Endodermal cell (in vitro differentiated cells): ENCODE data around the gene CES4A. TPM values are rescaled to one million over a fixed set of nuclear protein-coding genes. Genes with fewer than 3 reads are reported as not detected.

Source experiments
- DNase-seq: peaks from one replicate; pipeline ENCODE4 v3.0.0-alpha.2; 2017
- H3K27ac ChIP-seq: 2 replicates; pipeline ENCODE4 v1.5.1; 2013; ENCODE audit warnings: mild to moderate bottlenecking, low read depth, low read length, moderate library complexity
- H3K27me3 ChIP-seq: 2 replicates; pipeline ENCODE4 v1.6.1; 2013; ENCODE audit warnings: mild to moderate bottlenecking, low read length, moderate library complexity; ENCODE audit not compliant: insufficient read depth, control insufficient read depth, poor library complexity, severe bottlenecking
- H3K36me3 ChIP-seq: 2 replicates; pipeline ENCODE4 v1.7.0; 2013; ENCODE audit warnings: mild to moderate bottlenecking, low read length, moderate library complexity; ENCODE audit not compliant: control insufficient read depth, insufficient read depth
- H3K4me1 ChIP-seq: one replicate; pipeline ENCODE4 v1.7.0; 2013; ENCODE audit warnings: low read length; ENCODE audit not compliant: control insufficient read depth, insufficient read depth
- H3K4me3 ChIP-seq: 2 replicates; pipeline ENCODE4 v1.5.1; 2013; ENCODE audit warnings: mild to moderate bottlenecking, low read length, moderate library complexity
- H3K9ac ChIP-seq: 2 replicates; pipeline ENCODE4 v1.6.1; 2013; ENCODE audit warnings: mild to moderate bottlenecking, low read length, moderate library complexity; ENCODE audit not compliant: poor library complexity, severe bottlenecking; ENCODE audit errors: extremely low read depth
- H3K9me3 ChIP-seq: 2 replicates; pipeline ENCODE4 v1.6.1; 2013; ENCODE audit warnings: mild to moderate bottlenecking, low read length, moderate library complexity; ENCODE audit not compliant: control insufficient read depth
- H3K27ac Mint-ChIP-seq: 2 replicates; pipeline ENCODE4 v1.8.0; 2020; ENCODE audit warnings: mixed read lengths
- H3K27me3 Mint-ChIP-seq: 2 replicates; pipeline ENCODE4 v1.8.0; 2021; ENCODE audit warnings: mild to moderate bottlenecking, mixed read lengths; ENCODE audit not compliant: insufficient read depth
- H3K36me3 Mint-ChIP-seq: 2 replicates; pipeline ENCODE4 v1.8.0; 2020; ENCODE audit warnings: low read depth, mixed read lengths
- H3K4me1 Mint-ChIP-seq: 2 replicates; pipeline ENCODE4 v1.8.0; 2020; ENCODE audit warnings: mixed read lengths
- H3K4me3 Mint-ChIP-seq: 2 replicates; pipeline ENCODE4 v1.8.0; 2020; ENCODE audit warnings: mild to moderate bottlenecking, moderate library complexity, mixed read lengths
- H3K9me3 Mint-ChIP-seq: 2 replicates; pipeline ENCODE4 v1.8.0; 2020; ENCODE audit warnings: mild to moderate bottlenecking, mixed read lengths
- WGBS, 2 experiments: methylation state at CpG; one replicate each; pipeline versions ENCODE4 v1.1.5 to v1.1.7; 2013; ENCODE audit warnings: missing lambda C conversion rate in 2 of 2, mixed read lengths in 1 of 2; ENCODE audit not compliant: insufficient coverage in 1 of 2, insufficient read length in 1 of 2; 5-methylcytosine and 5-hydroxymethylcytosine counted together
- total RNA-seq, 2 donors: library from RNA; stranded (reverse); fragmentation: NEBNext Ultra II Directional in 1 of 2; extraction: Animal tissue kit (Norgen Biotek cat#: 25700) in 1 of 2; gene quantifications; 2 replicates in 1 of 2; 3 replicates in 1 of 2; pipeline ENCODE4 v1.2.1, GENCODE V29; 2021
- TF ChIP-seq, protein P1 (sequence below): fragments of 200-600 bp; sonication (generic); conservative IDR thresholded peaks from 2 replicates; pipeline ENCODE4 v1.5.0; 2021; ENCODE audit warnings: antibody characterized with exemption, mild to moderate bottlenecking

CES4A gene
- total RNA-seq, 2 donors from 2014 or later: 3.0 to 3.8 TPM

DNA sequence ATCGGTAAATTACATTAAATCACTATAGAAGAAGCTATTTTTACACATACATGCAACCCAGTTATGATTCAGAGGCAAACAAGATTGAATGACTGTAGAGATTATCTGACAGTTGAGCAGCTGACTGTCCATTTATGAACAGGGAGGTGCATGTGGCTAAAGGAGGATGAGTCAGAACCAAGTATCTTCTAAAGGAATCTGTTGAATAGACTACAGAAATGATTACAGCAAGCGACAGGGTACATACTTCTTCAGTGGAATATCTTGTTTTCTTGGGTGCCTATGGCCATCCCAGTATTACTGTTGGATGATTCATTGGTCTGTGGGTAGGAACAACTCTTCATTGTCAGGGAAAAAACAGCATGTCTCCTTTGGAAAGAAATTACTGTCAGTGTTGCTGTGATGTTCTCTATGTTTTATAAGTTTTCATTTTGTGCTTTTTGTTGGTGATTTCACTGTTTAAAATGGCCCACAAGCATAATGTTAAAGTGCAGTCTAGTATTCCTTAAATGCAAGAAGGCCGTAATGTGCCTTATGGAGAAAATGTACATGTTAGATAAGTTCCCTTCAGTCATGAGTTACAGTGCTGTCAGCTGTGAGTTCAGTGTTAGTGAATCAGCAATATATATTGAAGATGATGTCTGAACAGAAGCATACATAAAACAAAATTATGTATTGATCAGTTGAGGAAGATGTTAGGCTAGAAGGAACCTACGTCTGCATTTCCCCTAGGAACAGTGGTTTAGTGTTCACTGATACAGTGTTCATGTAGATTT is 67.5 kb downstream of the CES4A start:
- Histone ChIP-seq H3K36me3 (peaks cover 73% of the 10 kb centered on the region), H3K27ac (no peak overlapping the region), H3K4me3 (no peak overlapping the region), H3K9ac (no peak overlapping the region), H3K27me3 (no peaks in the 10 kb centered on the region), H3K4me1 (no peaks in the 10 kb centered on the region), H3K9me3 (no peaks in the 10 kb centered on the region)
- H3K27me3 Mint-ChIP-seq: no peaks in the 10 kb centered on the region
- H3K9me3 Mint-ChIP-seq: peaks cover 2% of the 10 kb centered on the region
- DNase-seq: no peak
- WGBS, 2 experiments: 95 to 100% methylated on average over 2 to 3 of the region's 4 CpGs
- H3K4me1 Mint-ChIP-seq: no peaks in the 10 kb centered on the region
- TF ChIP-seq, protein P1, sequence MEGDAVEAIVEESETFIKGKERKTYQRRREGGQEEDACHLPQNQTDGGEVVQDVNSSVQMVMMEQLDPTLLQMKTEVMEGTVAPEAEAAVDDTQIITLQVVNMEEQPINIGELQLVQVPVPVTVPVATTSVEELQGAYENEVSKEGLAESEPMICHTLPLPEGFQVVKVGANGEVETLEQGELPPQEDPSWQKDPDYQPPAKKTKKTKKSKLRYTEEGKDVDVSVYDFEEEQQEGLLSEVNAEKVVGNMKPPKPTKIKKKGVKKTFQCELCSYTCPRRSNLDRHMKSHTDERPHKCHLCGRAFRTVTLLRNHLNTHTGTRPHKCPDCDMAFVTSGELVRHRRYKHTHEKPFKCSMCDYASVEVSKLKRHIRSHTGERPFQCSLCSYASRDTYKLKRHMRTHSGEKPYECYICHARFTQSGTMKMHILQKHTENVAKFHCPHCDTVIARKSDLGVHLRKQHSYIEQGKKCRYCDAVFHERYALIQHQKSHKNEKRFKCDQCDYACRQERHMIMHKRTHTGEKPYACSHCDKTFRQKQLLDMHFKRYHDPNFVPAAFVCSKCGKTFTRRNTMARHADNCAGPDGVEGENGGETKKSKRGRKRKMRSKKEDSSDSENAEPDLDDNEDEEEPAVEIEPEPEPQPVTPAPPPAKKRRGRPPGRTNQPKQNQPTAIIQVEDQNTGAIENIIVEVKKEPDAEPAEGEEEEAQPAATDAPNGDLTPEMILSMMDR: no peak
- no peak overlapping the region for H3K27ac Mint-ChIP-seq
- peaks cover 49% of the 10 kb centered on the region for H3K36me3 Mint-ChIP-seq
- H3K4me3 Mint-ChIP-seq: no peak overlapping the region

Other genes starting within 250 kb of the CES4A start
- gene DYNC1LI2, start 237.0 kb upstream of the CES4A start, total RNA-seq: 10 to 100 TPM; 89.5 to 95.9 TPM
- not detected for gene TERB1, start 187.0 kb upstream of the CES4A start, total RNA-seq
- 100 to 1,000 TPM; 129 to 166 TPM for gene NAE1, start 157.6 kb upstream of the CES4A start, total RNA-seq
- not detected for gene CA7, start 144.2 kb upstream of the CES4A start, total RNA-seq
- 10 to 100 TPM; 23.1 to 31.5 TPM for gene PDP2, start 108.1 kb upstream of the CES4A start, total RNA-seq
- gene CDH16, start 69.7 kb upstream of the CES4A start, total RNA-seq: not detected
- under 1 TPM in 1 of 2 donors, not detected in 1; 0.55 TPM for gene RRAD, start 63.1 kb upstream of the CES4A start, total RNA-seq
- gene CIAO2B, start 54.2 kb upstream of the CES4A start, total RNA-seq: 10 to 100 TPM; 70.2 to 87.7 TPM
- 10 to 100 TPM; 28.7 to 36.8 TPM for gene CES2, start 53.1 kb upstream of the CES4A start, total RNA-seq
- 1 to 10 TPM; 2.7 to 3.8 TPM for gene CES3, start 27.3 kb upstream of the CES4A start, total RNA-seq
- 10 to 100 TPM; 93.9 to 95.2 TPM for gene CBFB, start 40.6 kb downstream of the CES4A start, total RNA-seq
- gene PHAF1, start 121.4 kb downstream of the CES4A start, total RNA-seq: 10 to 100 TPM; 18.8 to 19.6 TPM
- gene B3GNT9, start 162.4 kb downstream of the CES4A start, total RNA-seq: 10 to 100 TPM in 1 of 2 donors, 1 to 10 TPM in 1; 7.2 to 11.0 TPM
- 1 to 10 TPM; 2.8 to 5.4 TPM for gene TRADD, start 171.3 kb downstream of the CES4A start, total RNA-seq
- 1 to 10 TPM; 1.9 to 3.5 TPM for gene FBXL8, start 171.4 kb downstream of the CES4A start, total RNA-seq
- 1 to 10 TPM; 2.0 to 6.8 TPM for gene HSF4, start 176.2 kb downstream of the CES4A start, total RNA-seq
- gene NOL3, start 181.9 kb downstream of the CES4A start, total RNA-seq: 10 to 100 TPM; 11.6 TPM
- gene MATCAP1, start 195.4 kb downstream of the CES4A start, total RNA-seq: 10 to 100 TPM; 50.2 to 63.8 TPM
- gene EXOC3L1, start 201.5 kb downstream of the CES4A start, total RNA-seq: 1 to 10 TPM in 1 of 2 donors, under 1 TPM in 1; 0.97 to 1.8 TPM
- gene E2F4, start 203.6 kb downstream of the CES4A start, total RNA-seq: 10 to 100 TPM; 71.8 to 72.8 TPM
- 1 to 10 TPM; 5.6 to 6.4 TPM for gene ELMO3, start 210.5 kb downstream of the CES4A start, total RNA-seq
- gene TMEM208, start 238.5 kb downstream of the CES4A start, total RNA-seq: 10 to 100 TPM; 43.1 to 46.4 TPM